ENCODE results near the gene MESD.

Gene MESD

GRCh38 chr15:80931191-80931590 is 58.4 kb downstream of the MESD start:
- no peak for DNase-seq (ENCODE audit: low read depth, low spot score)
- TF ChIP-seq, protein P1, sequence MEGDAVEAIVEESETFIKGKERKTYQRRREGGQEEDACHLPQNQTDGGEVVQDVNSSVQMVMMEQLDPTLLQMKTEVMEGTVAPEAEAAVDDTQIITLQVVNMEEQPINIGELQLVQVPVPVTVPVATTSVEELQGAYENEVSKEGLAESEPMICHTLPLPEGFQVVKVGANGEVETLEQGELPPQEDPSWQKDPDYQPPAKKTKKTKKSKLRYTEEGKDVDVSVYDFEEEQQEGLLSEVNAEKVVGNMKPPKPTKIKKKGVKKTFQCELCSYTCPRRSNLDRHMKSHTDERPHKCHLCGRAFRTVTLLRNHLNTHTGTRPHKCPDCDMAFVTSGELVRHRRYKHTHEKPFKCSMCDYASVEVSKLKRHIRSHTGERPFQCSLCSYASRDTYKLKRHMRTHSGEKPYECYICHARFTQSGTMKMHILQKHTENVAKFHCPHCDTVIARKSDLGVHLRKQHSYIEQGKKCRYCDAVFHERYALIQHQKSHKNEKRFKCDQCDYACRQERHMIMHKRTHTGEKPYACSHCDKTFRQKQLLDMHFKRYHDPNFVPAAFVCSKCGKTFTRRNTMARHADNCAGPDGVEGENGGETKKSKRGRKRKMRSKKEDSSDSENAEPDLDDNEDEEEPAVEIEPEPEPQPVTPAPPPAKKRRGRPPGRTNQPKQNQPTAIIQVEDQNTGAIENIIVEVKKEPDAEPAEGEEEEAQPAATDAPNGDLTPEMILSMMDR (IDR thresholded peaks at IDR 0.05; ENCODE audit: low read depth, low read length), result no peak
- no peak overlapping the region for H3K4me3 ChIP-seq (ENCODE audit: low read depth, low read length)
- in situ Hi-C loops (cut with HindIII; ENCODE audit: low sequenced_read_pairs), result no loop called here

GRCh38 chr15:80929689-80930088 is 59.9 kb downstream of the MESD start:
- peak; percentile 24 for DNase-seq (ENCODE audit: low read depth, low spot score)
- no peak overlapping the region for H3K4me3 ChIP-seq (ENCODE audit: low read depth, low read length)
- TF ChIP-seq, protein P1 (IDR thresholded peaks at IDR 0.05; ENCODE audit: low read depth, low read length), result no peak
- in situ Hi-C loops (cut with HindIII; ENCODE audit: low sequenced_read_pairs), result no loop called here

GRCh38 chr15:80929225-80929624 is 60.4 kb downstream of the MESD start:
- peak; percentile 72 for DNase-seq (ENCODE audit: low read depth, low spot score)
- H3K4me3 ChIP-seq (ENCODE audit: low read depth, low read length), result no peak overlapping the region
- in situ Hi-C loops (cut with HindIII; ENCODE audit: low sequenced_read_pairs), result no loop called here
- TF ChIP-seq, protein P1 (IDR thresholded peaks at IDR 0.05; ENCODE audit: low read depth, low read length), result no peak

DNA sequence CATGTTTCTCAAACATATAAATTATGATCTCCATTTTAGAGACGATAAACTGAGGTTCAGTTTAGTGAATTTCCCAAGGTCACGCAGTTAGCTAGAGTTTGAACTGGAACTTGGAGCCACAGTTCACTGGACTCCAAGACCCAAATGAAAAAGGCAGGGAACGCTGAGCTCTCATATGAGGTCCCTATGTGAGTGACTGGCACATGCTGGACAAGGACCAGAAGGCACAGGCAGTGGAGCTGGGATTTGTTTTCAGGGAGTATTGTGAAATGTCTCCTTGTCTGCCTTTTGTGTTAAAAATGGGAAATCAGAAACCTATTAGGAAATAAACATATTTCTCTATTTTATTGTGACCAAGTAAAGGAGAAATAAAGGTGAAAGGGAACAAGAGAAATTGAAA is 63.5 kb downstream of the MESD start:
- no peak for DNase-seq (ENCODE audit: low read depth, low spot score)
- TF ChIP-seq, protein P1 (IDR thresholded peaks at IDR 0.05; ENCODE audit: low read depth, low read length), result no peak
- in situ Hi-C loops (cut with HindIII; ENCODE audit: low sequenced_read_pairs), result no loop called here
- no peak overlapping the region for H3K4me3 ChIP-seq (ENCODE audit: low read depth, low read length)

DNA sequence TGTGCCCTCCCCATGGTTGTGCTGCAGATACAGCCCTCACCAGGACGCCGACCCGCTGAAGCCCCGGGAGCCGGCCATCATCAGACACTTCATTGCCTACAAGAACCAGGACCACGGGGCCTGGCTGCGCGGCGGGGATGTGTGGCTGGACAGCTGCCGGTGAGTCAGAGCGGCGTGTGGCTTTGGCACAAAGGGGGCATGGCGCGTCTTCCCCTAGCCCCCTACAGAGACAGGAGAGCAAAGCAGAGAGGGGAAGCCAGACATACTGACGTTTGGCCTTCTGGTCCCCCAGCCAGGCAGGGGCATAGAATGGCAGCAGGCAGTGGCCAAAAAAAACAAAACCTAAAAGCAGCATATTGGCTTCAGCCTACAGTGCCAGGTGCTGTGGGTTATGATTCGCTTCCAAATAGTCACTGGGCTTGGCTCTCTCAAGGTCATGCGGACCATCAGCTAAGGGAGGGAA is 64.0 kb downstream of the MESD start:
- no peak overlapping the region for H3K4me3 ChIP-seq (ENCODE audit: low read depth, low read length)
- in situ Hi-C loops (cut with HindIII; ENCODE audit: low sequenced_read_pairs), result no loop called here
- TF ChIP-seq, protein P1 (IDR thresholded peaks at IDR 0.05; ENCODE audit: low read depth, low read length), result no peak
- peak; percentile 65 for DNase-seq (ENCODE audit: low read depth, low spot score)

DNA sequence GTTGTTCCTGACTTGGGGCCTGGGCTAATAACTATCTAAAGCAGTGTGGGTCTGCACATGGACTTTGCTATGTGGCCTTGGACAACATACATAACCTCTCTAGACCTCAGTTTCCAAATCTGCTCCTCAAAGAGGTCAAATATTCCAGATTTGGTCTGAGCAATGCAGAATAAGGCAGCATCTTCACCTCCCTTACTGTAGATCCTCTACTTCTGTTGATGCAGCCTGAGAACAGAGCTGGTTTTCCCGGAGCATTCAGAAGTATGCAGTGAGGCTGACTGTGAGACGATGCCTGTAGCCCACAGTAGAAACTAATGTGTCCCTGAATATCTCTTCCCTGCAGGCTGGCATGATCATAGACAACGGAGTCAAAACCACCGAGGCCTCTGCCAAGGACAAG is 65.3 kb downstream of the MESD start:
- no peak for DNase-seq (ENCODE audit: low read depth, low spot score)
- in situ Hi-C loops (cut with HindIII; ENCODE audit: low sequenced_read_pairs), result no loop called here
- no peak overlapping the region for H3K4me3 ChIP-seq (ENCODE audit: low read depth, low read length)
- TF ChIP-seq, protein P1 (IDR thresholded peaks at IDR 0.05; ENCODE audit: low read depth, low read length), result no peak

GRCh38 chr15:80923668-80924067 is 66.0 kb downstream of the MESD start:
- in situ Hi-C loops (cut with HindIII; ENCODE audit: low sequenced_read_pairs), result no loop called here
- TF ChIP-seq, protein P1 (IDR thresholded peaks at IDR 0.05; ENCODE audit: low read depth, low read length), result no peak
- DNase-seq (ENCODE audit: low read depth, low spot score), result no peak
- H3K4me3 ChIP-seq (ENCODE audit: low read depth, low read length), result no peak overlapping the region
